ENCODE results near the gene SKIDA1.
A peak's percentile ranks its signal among the peaks of the same experiment; 100 is the strongest.

The SKIDA1 gene

GRCh38 chr10:21526860-21527597 lies 1.5 kb upstream of the SKIDA1 start:
- Histone ChIP-seq H4K20me1 (ENCODE audit: insufficient read depth) (no peaks in the 10 kb centered on the region), H3K4me3 (IDR thresholded peaks at IDR 0.05; ENCODE audit: insufficient read depth, low read depth, low read length) (no peak overlapping the region), H3K4me1 (ENCODE audit: low read depth, poor library complexity, severe bottlenecking) (peaks cover 29% of the 10 kb centered on the region), H2AFZ (ENCODE audit: low read depth) (peak overlapping the region; percentile 94), H3K79me2 (ENCODE audit: insufficient read depth, low read depth) (no peaks in the 10 kb centered on the region), H3K27me3 (ENCODE audit: insufficient read depth, low read depth) (peaks cover 10% of the 10 kb centered on the region; the same call in 1 of the 2 replicates), H3K36me3 (ENCODE audit: insufficient read depth) (no peaks in the 10 kb centered on the region), H3K9ac (peak overlapping the region; percentile 78), H3K27ac (peak overlapping the region; percentile 80), H3K4me2 (peak overlapping the region; percentile 89)
- no peak for TF ChIP-seq CTCF (conservative IDR thresholded peaks at IDR 0.05; ENCODE audit: low read depth, low read length)

GRCh38 chr10:21526188-21526859 lies 842 bp upstream of the SKIDA1 start:
- H3K27ac ChIP-seq = peak overlapping the region; percentile 80
- H3K36me3 ChIP-seq (ENCODE audit: insufficient read depth) = no peaks in the 10 kb centered on the region
- H3K4me2 ChIP-seq = peak overlapping the region; percentile 81
- H3K9ac ChIP-seq = peak overlapping the region; percentile 78
- H3K4me1 ChIP-seq (ENCODE audit: low read depth, poor library complexity, severe bottlenecking) = peaks cover 26% of the 10 kb centered on the region
- no peak overlapping the region for H3K4me3 ChIP-seq (IDR thresholded peaks at IDR 0.05; ENCODE audit: insufficient read depth, low read depth, low read length)
- peak overlapping the region; percentile 94 for H2AFZ ChIP-seq (ENCODE audit: low read depth)
- H3K27me3 ChIP-seq (ENCODE audit: insufficient read depth, low read depth) = peaks cover 12% of the 10 kb centered on the region; the same call in 1 of the 2 replicates
- no peaks in the 10 kb centered on the region for H4K20me1 ChIP-seq (ENCODE audit: insufficient read depth)
- no peaks in the 10 kb centered on the region for H3K79me2 ChIP-seq (ENCODE audit: insufficient read depth, low read depth)
- TF ChIP-seq CTCF (conservative IDR thresholded peaks at IDR 0.05; ENCODE audit: low read depth, low read length) = no peak

GRCh38 chr10:21524526-21525366 lies 736 bp downstream of the SKIDA1 start:
- H3K27me3 ChIP-seq (ENCODE audit: insufficient read depth, low read depth) = peaks cover 24% of the 10 kb centered on the region
- TF ChIP-seq CTCF (conservative IDR thresholded peaks at IDR 0.05; ENCODE audit: low read depth, low read length) = no peak
- H2AFZ ChIP-seq (ENCODE audit: low read depth) = peak overlapping the region; percentile 94; the same call in 1 of the 2 replicates
- H3K36me3 ChIP-seq (ENCODE audit: insufficient read depth) = no peaks in the 10 kb centered on the region
- peaks cover 33% of the 10 kb centered on the region for H3K4me1 ChIP-seq (ENCODE audit: low read depth, poor library complexity, severe bottlenecking)
- no peaks in the 10 kb centered on the region for H4K20me1 ChIP-seq (ENCODE audit: insufficient read depth)
- no peaks in the 10 kb centered on the region for H3K79me2 ChIP-seq (ENCODE audit: insufficient read depth, low read depth)
- no peak overlapping the region for H3K4me3 ChIP-seq (IDR thresholded peaks at IDR 0.05; ENCODE audit: insufficient read depth, low read depth, low read length)
- no peak overlapping the region for H3K27ac ChIP-seq
- H3K4me2 ChIP-seq = peak overlapping the region; percentile 81
- H3K9ac ChIP-seq = no peak overlapping the region; the same call in 1 of the 2 replicates

- TF ChIP-seq CTCF (conservative IDR thresholded peaks at IDR 0.05; ENCODE audit: low read depth, low read length) = no peak
- Histone ChIP-seq H3K9ac (no peak overlapping the region), H2AFZ (ENCODE audit: low read depth) (no peak overlapping the region), H3K27me3 (ENCODE audit: insufficient read depth, low read depth) (peaks cover 31% of the 10 kb centered on the region), H3K4me2 (no peak overlapping the region), H3K79me2 (ENCODE audit: insufficient read depth, low read depth) (no peaks in the 10 kb centered on the region), H3K36me3 (ENCODE audit: insufficient read depth) (no peaks in the 10 kb centered on the region), H4K20me1 (ENCODE audit: insufficient read depth) (no peaks in the 10 kb centered on the region), H3K4me1 (ENCODE audit: low read depth, poor library complexity, severe bottlenecking) (peaks cover 39% of the 10 kb centered on the region), H3K27ac (no peak overlapping the region), H3K4me3 (IDR thresholded peaks at IDR 0.05; ENCODE audit: insufficient read depth, low read depth, low read length) (no peak overlapping the region)
Measured at GRCh38 chr10:21524131-21524525, 1.4 kb downstream of the SKIDA1 start.
